Bone marrow (tissue), 2 donors: Measurements from ENCODE around the gene ATP5MG.
"Not testable (repeated sequence)": the region's sequence is repeated elsewhere in the genome, so short reads cannot be mapped to it uniquely, and the experiment has no call there.

ENCODE experiments used
- DNase-seq, 2 donors: peaks; one replicate each; lab custom pipeline; 2025; lab: John Stamatoyannopoulos, UW

ATP5MG gene

DNA sequence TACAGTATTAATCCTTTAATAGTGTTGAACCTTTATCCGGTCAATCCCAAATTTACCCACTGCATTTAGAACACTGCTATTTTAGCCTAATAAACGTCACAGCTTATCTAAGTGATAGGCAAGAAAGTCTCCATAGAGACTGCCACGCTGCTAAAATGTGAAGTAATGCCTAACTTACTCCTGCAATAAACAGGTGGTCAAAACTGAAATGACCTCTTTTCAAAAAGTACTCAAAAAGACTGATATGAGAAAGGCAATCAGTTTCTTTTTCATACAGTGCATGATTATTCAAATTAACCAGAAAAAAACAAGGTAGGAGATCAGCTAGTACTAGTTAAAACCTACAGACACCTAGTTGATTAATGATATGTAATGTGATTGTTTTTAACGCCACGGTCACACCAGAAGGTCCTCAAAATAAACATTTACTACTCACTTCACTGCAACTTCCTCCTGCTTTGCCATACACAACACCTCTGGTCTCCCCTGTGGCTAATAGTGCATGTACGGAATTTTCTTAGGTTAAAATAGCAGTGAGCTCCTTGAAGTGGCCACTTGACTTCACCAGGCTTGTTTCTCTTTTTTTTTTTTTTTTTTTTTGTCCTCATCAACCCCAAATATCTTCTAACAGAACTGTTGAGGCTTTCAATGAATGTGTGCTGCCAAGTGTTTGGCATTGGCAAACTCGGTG is 8.8 kb downstream of the ATP5MG start:
- DNase-seq: no peak

DNA sequence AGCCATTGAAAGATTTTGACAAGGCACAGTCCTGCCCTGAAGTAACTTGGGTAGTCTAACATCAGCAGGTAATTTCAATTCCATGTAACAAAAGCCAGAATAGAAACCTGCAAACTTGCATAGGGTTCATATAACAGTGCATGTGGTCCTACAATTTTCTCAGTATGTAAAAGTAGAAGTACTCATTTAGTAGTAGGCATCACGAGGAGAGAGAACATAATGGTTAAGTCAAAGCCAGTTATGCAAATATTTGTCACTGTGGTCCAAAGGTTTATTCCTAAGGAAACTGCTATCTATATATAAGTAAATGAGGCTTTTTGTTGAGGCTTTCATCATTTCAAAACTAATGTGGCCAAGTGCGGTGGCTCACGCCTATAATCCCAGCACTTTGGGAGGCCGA is 10.1 kb downstream of the ATP5MG start:
- DNase-seq: no peak

DNA sequence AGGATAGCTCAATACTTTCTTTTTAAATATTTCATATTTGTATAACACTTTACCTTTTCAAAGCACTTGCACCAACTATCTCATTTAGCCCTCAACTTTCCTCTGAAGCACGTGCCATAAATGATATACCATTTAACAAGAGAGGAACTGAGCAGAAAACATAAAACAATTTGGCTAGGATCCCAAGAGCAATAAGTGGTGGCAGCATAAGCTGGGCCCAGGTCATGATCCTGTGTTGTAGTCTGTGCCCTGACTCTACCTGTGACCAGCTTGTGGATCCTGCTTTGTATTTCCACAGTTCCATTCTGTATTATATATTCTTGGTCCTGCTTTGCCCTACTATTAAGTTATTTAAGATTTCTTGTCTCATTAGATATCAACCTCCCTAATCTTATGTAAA is 11.5 kb downstream of the ATP5MG start:
- no peak for DNase-seq

DNA sequence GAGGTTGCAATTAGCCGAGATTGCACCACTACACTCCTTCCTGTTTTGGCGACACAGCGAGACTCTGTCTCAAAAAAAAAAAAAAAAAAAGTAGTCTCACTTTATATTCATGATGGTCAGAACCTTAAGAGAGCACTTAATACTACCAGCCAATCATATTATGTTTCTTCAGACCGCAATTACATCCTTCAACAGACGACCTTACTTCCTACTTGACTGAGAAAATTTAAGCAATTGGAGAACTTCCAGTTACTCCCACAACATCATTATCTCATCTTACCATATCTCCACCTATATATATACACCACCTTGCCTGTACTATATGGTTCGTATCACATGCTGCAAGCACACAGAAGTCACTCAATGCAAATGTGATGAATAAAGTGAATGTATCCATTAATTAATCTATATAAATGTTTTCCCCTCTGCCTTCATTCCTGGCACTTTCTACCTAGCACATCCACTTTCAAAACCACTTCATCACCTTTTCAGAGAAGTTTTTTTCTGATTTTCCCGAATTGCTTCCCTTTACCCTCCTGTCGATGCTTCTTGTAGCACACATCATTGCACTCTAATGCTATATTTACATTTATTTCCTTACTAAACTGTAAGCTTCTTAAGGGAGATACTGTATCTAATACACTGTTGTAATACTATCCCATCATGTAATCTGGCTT is 13.8 kb downstream of the ATP5MG start:
- peak in 1 of 2 donors; percentile 66 for DNase-seq

DNA sequence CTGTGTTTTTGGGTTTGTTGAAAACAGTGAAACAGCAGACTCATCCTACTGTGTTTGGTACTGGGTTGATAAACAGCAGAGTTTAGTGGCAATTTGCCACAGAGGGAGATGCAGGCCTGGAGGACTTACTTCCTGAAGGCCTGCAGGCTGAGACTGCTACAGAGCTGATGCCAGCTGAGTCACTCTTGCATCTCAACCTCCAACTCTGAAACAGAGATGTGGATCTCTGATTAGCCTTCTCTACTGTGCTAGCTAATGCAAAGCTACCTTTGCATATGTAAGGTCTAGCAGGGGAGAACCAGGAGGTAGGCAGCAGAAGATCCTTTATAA is 14.3 kb downstream of the ATP5MG start:
- DNase-seq: peak in 1 of 2 donors; percentile 87

DNA sequence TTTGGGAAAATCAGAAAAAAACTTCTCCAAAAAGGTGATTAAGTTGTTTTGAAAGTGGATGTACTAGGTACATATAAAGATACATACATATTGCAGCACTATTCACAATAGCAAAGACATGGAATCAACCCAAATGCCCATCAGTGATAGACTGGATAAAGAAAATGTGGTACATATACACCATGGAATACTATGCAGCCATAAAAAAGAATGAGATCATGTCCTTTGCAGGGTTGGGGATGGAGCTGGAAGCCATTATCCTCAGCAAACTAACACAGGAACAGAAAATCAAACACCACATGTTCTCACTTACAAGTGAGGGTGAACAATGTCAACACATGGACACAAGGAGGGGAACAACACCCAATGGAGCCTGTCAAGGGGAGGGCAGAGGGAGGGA is 15.5 kb downstream of the ATP5MG start:
- DNase-seq: not testable (repeated sequence)

DNA sequence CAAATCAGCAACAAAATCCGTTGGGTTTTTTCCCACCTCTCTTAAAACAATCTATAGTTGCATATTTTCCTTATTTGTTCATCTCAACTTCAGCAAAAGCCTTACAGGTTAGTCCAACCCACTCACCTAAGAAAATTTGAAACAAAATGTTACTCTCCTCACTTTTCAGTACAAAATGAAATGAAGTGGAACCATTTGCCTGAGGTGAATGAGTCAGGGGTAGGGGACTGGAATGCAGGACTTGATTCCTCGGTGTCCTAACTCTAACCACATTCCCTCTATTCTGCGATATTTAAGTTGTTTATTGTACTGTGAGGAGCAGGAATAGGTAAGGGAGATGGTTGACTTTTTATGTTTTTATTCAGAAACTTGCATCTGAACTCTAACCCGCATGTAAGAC is 16.4 kb downstream of the ATP5MG start:
- no peak for DNase-seq

DNA sequence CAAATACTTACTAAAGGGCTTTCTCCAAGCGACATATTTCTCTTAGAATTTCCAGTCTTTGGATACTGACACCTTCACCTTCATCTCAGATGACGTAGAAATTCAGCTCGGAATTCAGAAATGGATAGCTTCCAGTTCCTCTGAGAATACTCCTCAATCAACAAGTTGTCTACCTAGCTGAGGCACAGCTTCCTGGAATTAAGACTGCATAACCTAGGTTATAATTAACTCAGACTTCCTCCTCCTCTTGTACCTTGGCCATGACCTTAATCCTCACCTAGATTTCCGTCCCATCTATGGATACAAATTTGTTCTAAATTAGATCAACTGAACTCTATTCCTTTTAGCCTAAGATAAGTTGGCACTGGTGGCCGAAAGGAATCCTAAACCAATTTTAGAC is 17.4 kb downstream of the ATP5MG start:
- no peak for DNase-seq

DNA sequence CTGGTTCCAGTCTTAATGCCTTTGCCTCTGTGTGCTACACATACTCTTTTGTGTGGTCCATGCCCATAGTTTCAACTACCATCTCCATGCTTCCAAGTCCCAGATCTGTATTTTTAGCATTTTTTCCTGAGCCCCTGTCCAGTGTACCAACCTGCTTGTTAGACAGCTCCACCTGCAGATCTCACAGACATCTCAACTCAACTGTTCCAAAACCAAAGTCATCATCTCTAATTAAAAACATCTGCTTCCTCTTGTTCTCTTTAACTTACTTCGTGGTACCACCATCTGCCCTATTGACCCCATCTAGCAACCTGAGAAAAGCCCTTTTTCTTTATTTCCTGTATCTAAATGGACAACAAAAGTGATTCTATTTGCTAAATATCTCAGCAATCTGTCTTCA is 26.3 kb downstream of the ATP5MG start:
- DNase-seq: no peak

DNA sequence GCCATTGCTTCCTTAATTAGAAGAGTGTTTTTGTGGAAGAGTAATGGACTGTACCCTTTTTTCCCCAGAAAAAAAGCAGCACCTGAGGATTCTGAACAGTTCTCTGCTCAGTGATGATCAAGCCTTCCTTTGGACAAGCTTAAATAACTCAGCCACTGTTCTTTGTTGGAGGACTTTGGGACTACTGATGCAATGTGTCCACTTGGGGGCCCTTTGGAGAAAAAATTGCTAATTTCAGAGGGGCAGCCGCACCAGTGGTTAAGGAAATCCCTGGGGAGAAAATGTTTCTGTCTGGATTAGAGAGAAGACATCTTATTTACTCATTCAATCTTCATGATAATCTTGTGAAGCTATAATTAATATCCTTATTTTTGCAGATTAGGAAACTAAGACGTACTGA is 29.6 kb downstream of the ATP5MG start:
- DNase-seq: no peak

DNA sequence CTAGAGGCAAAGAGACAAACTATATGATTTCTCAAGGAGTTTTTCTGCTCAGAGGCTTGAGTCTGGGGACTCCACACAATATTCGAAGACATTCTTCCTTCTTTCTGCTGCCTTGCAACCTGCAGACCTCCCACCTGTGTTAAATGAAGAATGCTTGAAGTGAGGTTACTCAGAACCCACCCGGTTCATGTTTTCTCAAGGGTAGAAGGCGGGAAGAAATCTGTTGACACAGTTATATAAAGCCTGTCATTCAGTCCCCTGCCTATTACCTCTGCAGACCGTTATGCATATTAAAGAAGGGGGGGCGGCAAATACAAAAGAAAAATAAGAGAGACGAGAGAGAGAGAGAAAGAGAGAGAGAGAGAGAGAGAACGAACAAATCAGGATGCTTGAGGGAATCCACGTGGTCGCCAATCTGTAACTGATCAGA is 32.7 kb downstream of the ATP5MG start:
- DNase-seq: no peak

DNA sequence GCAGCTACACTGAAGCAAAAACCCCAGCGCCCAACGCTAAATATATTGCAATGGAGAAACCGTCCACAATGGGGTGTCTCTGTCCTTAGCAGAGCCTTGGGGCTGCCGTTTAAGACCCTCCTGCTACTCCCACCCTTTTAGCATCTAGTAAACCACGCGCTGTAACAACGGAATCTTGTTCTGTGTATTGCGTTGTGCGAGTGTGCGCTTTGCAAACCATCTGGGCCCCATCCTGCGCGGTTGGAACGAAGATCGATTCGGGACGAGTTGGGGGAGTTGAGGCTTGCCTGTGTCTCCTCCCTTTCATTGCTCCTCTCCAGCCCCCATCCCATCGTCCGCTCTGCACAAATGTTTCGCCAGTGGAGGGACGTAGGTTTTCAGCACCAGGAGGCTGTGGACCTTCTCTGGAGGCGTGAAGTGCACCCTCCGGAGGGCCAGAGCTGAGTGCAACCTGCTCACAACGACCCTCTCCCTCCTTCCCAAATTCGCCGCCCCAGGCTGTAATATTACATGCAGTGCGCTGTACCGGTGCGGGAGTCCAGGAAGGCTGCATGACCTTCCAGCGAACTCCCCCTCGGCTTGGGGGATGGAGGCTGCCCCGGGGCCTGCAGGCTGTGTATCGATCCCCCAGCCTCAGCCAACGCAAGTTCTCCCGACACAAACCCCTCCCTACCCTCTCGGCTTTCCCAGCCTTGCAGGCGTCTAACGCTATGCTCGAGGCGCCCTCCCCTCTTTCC is 33.3 kb downstream of the ATP5MG start:
- DNase-seq: no peak

DNA sequence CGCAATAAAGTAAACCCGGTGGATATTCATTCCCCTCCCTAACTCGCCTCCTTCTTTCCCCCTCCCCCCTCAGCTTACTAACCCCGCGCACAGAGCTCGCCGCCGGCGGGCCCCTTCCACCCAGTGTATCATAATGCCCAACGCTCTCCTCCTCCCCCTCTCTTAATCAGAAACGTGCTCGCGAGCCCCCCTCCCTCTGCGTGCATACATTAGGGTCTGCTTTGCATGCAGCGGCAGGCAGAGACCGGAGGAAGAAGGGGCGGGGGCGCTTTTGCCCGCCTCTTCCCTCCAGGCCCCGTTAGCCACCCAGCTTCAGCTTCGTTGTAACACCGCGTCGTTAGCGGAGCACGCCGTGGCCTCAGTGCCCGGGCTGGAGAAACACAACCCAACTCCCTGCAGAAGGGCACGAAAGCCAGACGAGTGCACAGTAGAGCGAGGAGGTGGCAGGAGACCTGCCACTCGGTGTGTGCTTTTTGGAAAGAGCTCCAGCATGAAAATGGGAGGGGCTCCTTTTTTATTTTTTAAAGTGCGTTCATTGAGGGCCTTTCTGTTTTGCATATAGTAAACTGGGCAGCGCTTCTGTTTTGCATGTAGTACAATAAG is 34.0 kb downstream of the ATP5MG start:
- DNase-seq: peak in 1 of 2 donors; percentile 63

DNA sequence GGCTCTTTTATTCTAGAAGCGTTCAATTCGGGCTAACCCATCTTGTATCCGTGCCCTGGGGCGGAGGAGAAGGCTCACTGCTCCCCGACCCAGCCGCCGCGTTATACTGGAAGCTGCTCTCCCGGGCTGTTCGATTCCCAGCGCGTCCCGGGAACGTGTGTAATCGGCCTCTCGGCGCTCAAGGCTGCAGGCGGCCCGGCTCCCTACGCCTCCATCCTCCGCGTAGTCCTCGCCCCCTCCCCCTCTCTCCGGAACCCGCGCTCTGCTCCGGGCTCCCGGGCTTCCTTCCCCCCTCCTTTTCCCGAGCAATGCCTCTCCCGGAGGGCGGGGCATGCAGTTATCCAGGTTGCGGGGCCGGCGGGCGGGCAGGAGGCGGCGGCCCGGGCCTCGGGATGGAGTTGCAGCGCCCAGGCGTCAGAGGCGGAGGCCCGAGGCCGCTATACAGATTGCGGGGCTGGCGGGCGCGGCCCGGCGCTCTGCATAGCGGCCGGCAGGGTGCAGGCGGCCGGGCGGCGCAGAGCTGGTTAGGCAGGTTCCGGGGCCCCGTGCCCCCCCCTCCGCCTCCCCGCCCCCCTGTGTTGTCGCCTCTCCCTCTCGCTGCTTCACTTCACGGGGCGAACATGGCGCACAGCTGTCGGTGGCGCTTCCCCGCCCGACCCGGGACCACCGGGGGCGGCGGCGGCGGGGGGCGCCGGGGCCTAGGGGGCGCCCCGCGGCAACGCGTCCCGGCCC is 34.7 kb downstream of the ATP5MG start, which contains the start of gene KMT2A:
KMT2A (plus strand) TSS at position 600 of the 732 bp plus-strand sequence; CDS start at position 621, 21 bp downstream.
- DNase-seq: peak; percentile 89 to 91

DNA sequence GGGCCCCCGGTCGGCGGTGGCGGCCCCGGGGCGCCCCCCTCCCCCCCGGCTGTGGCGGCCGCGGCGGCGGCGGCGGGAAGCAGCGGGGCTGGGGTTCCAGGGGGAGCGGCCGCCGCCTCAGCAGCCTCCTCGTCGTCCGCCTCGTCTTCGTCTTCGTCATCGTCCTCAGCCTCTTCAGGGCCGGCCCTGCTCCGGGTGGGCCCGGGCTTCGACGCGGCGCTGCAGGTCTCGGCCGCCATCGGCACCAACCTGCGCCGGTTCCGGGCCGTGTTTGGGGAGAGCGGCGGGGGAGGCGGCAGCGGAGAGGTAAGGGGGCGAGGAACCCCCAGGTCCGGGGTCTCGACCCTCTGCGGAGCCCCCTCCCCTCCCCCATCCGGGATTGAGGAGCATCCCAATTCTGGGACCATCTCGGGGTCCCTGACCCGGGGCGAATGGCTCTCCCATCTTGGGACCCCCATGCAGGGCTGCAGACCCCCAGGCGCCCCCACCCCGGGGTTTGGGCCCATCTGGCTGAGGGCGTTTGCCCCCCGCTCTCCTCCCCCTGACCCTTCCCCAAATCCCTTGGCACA is 35.3 kb downstream of the ATP5MG start:
- no peak for DNase-seq

DNA sequence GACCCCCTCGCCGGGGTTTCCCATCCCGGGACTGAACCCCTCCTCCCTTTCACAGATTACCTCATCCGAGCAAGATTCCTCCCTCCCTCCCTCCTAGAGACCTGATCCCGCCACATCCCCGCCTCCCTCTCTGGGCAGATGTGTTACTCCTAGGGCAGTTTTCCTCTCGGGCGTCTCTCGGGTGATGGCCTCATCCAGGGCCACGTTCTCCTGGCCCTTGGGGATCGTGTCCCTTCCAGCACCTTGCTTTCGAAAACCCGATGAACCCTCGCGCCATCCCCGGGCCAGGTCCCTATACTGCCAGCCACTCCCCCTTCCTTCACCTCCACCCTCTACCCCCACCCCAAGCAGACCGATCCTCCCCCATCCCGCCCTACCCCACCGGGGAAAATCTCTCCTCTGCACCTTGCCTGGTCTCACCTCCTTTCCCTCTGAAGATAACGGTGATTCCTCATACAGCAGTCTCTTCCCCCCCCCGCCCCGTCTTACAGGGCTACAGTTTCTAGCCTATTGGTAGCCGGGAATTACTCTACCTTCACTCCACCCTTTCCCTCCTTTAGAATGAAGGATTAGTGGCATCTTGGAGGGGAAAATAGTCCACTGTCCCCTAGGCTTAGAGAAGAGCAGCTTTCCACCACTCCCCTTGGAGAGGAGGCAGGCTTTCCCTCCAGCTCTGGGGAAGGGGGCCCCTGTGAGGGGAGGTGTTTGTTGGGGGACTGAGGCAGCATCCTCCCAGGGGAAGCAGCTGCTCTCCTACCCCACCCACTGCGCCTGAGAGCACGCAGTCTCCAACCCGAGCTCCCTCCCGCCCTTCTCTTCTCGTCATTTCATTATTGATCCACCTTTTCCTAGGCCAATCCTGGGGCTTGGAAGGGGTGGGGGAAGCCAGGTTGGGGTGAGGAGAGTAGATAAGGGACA is 36.1 kb downstream of the ATP5MG start:
- DNase-seq: no peak

DNA sequence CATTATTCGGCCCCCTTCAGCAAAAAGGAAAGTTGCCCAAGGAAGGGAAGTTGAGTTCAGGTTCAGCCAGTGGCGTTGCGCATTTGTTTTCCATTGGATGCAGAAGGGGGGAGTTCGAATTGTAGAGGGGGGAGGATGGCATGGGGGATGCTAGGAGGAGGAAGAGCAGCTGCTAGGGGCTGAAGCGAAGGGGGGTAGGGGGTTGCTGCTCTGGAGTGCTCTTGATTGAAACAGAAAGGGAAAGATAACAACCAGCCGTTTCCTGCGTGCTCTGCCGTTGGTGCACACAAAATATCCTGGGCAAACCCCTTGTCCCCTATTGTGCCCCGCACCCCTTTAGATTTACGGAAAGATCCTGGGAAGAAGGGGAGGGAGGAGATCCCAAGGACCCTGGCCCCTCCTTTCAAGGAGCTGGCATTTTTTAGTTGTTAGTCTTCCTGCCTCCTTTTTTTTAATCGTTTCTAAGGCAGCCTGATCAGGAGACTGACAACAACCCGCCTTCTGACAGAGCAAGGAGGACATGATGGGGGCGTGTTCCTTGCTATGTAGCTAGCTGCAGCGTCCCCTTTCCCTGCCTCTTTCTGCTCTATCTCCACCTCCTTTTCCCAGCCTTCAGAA is 37.0 kb downstream of the ATP5MG start:
- DNase-seq: peak in 1 of 2 donors; percentile 81

DNA sequence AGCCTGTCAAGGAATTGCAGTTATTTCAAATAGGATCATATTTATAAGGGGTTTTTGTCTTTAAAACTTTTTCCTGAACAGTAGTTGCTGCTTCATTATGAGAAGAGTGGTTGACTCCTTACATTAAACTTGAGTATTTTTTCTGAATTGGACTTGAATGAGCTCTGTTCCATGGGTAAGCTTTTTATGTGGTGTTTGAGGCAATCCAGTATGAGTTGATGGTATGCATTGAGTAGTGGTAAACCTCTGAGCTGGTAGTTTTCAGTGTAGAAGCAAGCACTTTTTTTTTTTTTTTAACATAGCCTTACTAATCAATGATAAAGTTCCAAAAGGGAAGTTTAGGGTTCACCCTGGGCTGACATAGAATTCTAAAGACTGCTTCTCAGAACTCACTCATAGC is 38.2 kb downstream of the ATP5MG start:
- no peak for DNase-seq

DNA sequence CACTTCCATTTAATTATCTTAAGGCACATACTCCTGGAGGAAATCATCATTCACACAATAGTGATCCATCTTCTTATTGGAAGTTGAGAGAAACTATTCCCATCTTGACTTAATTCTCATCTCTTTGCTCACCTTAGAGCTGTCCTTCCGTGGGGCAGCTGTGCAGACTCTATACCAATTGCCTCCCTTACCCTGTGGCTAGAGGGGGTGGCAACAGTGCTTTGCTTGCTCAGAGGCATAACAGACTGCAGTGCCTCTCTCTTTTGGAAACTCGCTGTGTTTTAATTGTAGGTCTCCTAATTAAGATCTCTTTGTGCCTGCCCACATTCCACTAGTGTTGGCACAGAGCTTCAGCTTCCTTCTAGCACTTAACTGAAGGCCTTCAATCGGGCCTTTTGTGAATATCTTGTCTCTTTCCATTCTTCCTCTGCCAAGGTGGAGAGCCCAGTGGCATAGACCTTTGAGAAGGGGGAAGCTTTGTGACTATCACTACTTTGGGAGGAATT is 40.4 kb downstream of the ATP5MG start:
- no peak for DNase-seq

DNA sequence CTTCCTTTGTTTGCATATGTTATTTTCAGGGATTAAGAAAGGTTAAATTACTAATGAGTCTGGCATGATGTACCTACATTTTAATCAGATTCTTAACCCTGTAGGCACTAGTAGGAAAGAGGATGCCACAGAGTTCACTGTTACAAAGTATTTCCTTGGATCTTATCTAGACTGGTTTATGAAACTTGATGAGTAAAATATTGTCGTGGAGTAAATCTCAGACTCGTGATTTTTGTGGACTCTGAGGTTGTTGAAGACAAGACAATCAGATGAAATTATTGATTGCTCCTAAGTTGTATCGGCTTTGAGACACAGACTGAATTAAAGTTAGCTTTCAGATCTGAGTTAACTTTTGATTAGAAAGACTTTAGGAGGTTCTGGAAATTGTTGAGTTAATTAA is 40.9 kb downstream of the ATP5MG start:
- DNase-seq: no peak
